ENCODE measurements around the gene CACNA2D3. TPM values are rescaled to one million over a fixed set of nuclear protein-coding genes. Genes with fewer than 3 reads are reported as not detected.

The CACNA2D3 gene
- total and polyA plus RNA-seq, 2 experiments from 2014 or later: 1.1 to 2.5 TPM

DNA sequence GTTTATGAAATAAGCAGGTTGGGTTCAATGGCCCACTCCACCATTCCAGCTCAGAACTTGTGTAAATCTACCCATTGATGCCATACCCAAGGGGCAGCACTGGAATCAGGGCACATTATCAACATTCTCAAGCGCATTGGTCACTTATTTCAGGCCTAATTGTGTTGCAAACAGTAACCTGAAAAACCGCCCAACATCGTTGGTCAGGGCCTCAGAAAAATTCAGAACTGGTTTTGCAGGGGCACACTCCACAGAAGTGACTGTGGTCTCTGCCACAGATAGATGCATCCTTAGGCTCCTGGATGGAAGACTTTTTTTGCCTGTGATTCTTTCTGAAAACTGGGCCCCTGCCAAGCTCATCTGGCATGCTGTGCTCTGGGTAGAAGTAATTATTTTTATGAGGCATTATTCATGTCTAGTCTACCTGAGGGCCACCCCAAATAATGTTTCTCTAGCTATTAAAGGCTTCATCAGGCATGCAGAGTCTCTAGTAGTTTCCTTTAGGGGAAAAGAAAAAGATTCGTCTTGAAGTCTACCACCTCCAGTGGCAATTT is 827.2 kb downstream of the CACNA2D3 start:
- TF ChIP-seq, protein P1, sequence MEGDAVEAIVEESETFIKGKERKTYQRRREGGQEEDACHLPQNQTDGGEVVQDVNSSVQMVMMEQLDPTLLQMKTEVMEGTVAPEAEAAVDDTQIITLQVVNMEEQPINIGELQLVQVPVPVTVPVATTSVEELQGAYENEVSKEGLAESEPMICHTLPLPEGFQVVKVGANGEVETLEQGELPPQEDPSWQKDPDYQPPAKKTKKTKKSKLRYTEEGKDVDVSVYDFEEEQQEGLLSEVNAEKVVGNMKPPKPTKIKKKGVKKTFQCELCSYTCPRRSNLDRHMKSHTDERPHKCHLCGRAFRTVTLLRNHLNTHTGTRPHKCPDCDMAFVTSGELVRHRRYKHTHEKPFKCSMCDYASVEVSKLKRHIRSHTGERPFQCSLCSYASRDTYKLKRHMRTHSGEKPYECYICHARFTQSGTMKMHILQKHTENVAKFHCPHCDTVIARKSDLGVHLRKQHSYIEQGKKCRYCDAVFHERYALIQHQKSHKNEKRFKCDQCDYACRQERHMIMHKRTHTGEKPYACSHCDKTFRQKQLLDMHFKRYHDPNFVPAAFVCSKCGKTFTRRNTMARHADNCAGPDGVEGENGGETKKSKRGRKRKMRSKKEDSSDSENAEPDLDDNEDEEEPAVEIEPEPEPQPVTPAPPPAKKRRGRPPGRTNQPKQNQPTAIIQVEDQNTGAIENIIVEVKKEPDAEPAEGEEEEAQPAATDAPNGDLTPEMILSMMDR (IDR thresholded peaks at IDR 0.05; ENCODE audit: poor library complexity): no peak
- TF ChIP-seq EZH2phosphoT487 (IDR thresholded peaks at IDR 0.05; ENCODE audit: low read depth, severe bottlenecking, unreplicated experiment): no peak
- TF ChIP-seq EZH2 (IDR thresholded peaks at IDR 0.05; ENCODE audit: borderline replicate concordance): no peak

DNA sequence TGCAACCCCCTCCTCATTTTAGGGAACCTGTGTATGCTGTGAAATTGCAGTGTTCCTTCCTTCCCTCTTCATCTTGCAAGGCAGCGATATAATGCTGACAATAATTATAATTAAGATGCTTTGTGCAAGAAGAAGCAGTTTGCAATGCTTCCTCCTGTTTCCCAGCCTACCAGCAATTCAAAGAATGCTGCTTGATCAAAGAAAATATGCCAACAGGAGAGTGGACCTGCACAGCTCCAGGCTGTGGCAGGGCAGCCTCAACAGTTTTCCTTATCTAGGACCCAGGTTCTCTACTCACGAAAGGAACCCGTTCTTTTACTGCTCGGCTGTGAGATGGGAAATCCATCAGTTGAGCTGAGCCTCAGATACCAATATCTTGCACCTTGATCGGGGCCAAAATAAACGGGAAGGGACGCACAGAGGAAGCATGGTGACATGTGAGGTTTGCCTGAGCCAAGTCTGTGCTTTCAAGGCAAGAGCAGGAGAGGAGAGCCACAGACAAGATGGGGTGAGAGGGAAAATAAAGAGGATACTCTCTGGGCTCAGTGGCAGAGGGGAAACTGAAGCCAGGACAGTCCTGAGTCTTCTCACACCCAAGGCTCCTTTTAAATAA is 828.1 kb downstream of the CACNA2D3 start:
- no peak overlapping the region for H2AFZ ChIP-seq
- H3K27ac ChIP-seq: peak overlapping the region; percentile 58
- no peaks in the 10 kb centered on the region for H3K36me3 ChIP-seq (replicated peaks; ENCODE audit: insufficient read depth, low read depth)
- H4K20me1 ChIP-seq (ENCODE audit: insufficient read depth, poor library complexity, severe bottlenecking): no peaks in the 10 kb centered on the region
- H3K4me3 ChIP-seq: no peak overlapping the region
- DNase-seq (ENCODE audit: low spot score): no peak
- H3K27me3 ChIP-seq: no peaks in the 10 kb centered on the region
- peaks cover 20% of the 10 kb centered on the region for H3K4me1 ChIP-seq (ENCODE audit: insufficient read depth)
- no peaks in the 10 kb centered on the region for H3K9me3 ChIP-seq (ENCODE audit: low read depth)
- H3K79me2 ChIP-seq: no peaks in the 10 kb centered on the region
- no peak overlapping the region for H3K4me2 ChIP-seq
- H3K9me2 ChIP-seq (replicated peaks; ENCODE audit: insufficient read depth): no peaks in the 10 kb centered on the region
- 66% methylated on average over 7 of the region's 7 CpGs for WGBS (ENCODE audit: low lambda C conversion rate, missing lambda C conversion rate)
- TF ChIP-seq EZH2phosphoT487 (IDR thresholded peaks at IDR 0.05; ENCODE audit: low read depth, severe bottlenecking, unreplicated experiment) (no peak), EZH2 (IDR thresholded peaks at IDR 0.05; ENCODE audit: borderline replicate concordance) (no peak)
- TF ChIP-seq, protein P1 (IDR thresholded peaks at IDR 0.05; ENCODE audit: poor library complexity): no peak

More for the DNA sequence above, 827.2 kb downstream of the CACNA2D3 start:
- Histone ChIP-seq H3K9me2 (replicated peaks; ENCODE audit: insufficient read depth) (no peaks in the 10 kb centered on the region), H3K27me3 (no peaks in the 10 kb centered on the region), H3K79me2 (no peaks in the 10 kb centered on the region), H3K4me3 (no peak overlapping the region), H3K4me1 (ENCODE audit: insufficient read depth) (peaks cover 19% of the 10 kb centered on the region), H3K27ac (peak overlapping the region; percentile 58), H3K4me2 (no peak overlapping the region), H3K36me3 (replicated peaks; ENCODE audit: insufficient read depth, low read depth) (no peaks in the 10 kb centered on the region), H2AFZ (no peak overlapping the region), H3K9me3 (ENCODE audit: low read depth) (no peaks in the 10 kb centered on the region), H4K20me1 (ENCODE audit: insufficient read depth, poor library complexity, severe bottlenecking) (no peaks in the 10 kb centered on the region)
- 84% methylated on average over 4 of the region's 4 CpGs for WGBS (ENCODE audit: low lambda C conversion rate, missing lambda C conversion rate)
- DNase-seq (ENCODE audit: low spot score): no peak

DNA sequence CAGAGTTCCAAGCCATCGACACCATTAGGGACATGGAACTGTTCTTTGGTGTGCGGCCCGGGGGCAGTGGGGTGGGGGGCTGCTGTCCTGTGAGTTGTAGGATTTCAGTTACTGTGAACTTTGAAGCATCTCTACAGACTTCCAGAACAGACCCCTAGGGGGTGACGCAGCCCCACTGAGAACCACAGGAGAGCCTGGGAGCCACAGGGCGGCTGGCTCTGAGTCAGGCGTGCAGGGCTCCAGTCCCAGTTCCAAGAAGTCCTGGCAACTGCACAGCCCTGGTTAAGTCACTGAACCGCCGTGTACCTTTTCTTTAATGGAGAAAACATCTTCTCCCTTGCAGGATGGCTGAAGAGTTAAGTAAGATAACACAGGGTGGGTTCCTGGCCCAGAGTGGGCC is 829.1 kb downstream of the CACNA2D3 start:
- H3K4me3 ChIP-seq: no peak overlapping the region

More for the DNA sequence above, 829.1 kb downstream of the CACNA2D3 start:
- WGBS (ENCODE audit: low lambda C conversion rate, missing lambda C conversion rate): 39% methylated on average over 8 of the region's 8 CpGs
- Histone ChIP-seq H3K4me2 (no peak overlapping the region), H3K9me2 (replicated peaks; ENCODE audit: insufficient read depth) (no peaks in the 10 kb centered on the region), H3K9me3 (ENCODE audit: low read depth) (no peaks in the 10 kb centered on the region), H2AFZ (no peak overlapping the region), H3K27me3 (no peaks in the 10 kb centered on the region), H4K20me1 (ENCODE audit: insufficient read depth, poor library complexity, severe bottlenecking) (no peaks in the 10 kb centered on the region), H3K4me1 (ENCODE audit: insufficient read depth) (peaks cover 20% of the 10 kb centered on the region), H3K27ac (peak overlapping the region; percentile 58), H3K36me3 (replicated peaks; ENCODE audit: insufficient read depth, low read depth) (no peaks in the 10 kb centered on the region), H3K79me2 (no peaks in the 10 kb centered on the region)
- peak; percentile 86 for DNase-seq (ENCODE audit: low spot score)
- TF ChIP-seq EZH2 (IDR thresholded peaks at IDR 0.05; ENCODE audit: borderline replicate concordance): no peak
- TF ChIP-seq, protein P1 (IDR thresholded peaks at IDR 0.05; ENCODE audit: poor library complexity): peak; percentile 63
- TF ChIP-seq EZH2phosphoT487 (IDR thresholded peaks at IDR 0.05; ENCODE audit: low read depth, severe bottlenecking, unreplicated experiment): no peak

Measured in hepatocyte (in vitro differentiated cells).